Activated T-helper 1 cell treated with anti-CD3 and anti-CD28 coated beads, Interleukin-12 subunit alpha, Interleukin-12 subunit beta, Interleukin-2, Interleukin-4 antibody, amounts not matched to agents 30 ng/mL and 10 ng/mL and 1 ng/mL, durations not matched to agents 14 hours and 24 hours and 36 hours (primary cell): ENCODE results near the gene SP7. TPM values are rescaled to one million over a fixed set of nuclear protein-coding genes. Genes with fewer than 3 reads are reported as not detected.
"Not testable (repeated sequence)": the region's sequence is repeated elsewhere in the genome, so short reads cannot be mapped to it uniquely, and the experiment has no call there.

ENCODE experiments used
- DNase-seq: peaks from one replicate; pipeline ENCODE4 v3.0.0; 2021; ENCODE audit warnings: low spot score
- H3K27ac Mint-ChIP-seq: one replicate; pipeline ENCODE4 v1.8.0; 2021; ENCODE audit warnings: mild to moderate bottlenecking, mixed read lengths
- H3K27me3 Mint-ChIP-seq: one replicate; pipeline ENCODE4 v1.8.0; 2022; ENCODE audit warnings: mild to moderate bottlenecking, moderate library complexity, mixed read lengths; ENCODE audit not compliant: insufficient read depth
- H3K36me3 Mint-ChIP-seq: one replicate; pipeline ENCODE4 v1.8.0; 2021; ENCODE audit warnings: low read depth, mixed read lengths
- H3K4me1 Mint-ChIP-seq: one replicate; pipeline ENCODE4 v1.8.0; 2021; ENCODE audit warnings: low read depth, mixed read lengths
- H3K4me3 Mint-ChIP-seq: one replicate; pipeline ENCODE4 v1.8.0; 2021; ENCODE audit warnings: mild to moderate bottlenecking, moderate library complexity, mixed read lengths
- H3K9me3 Mint-ChIP-seq: one replicate; pipeline ENCODE4 v1.8.0; 2021; ENCODE audit warnings: mixed read lengths
- intact Hi-C: fragments of 100-400 bp; cut with micrococcal nuclease; formaldehyde crosslinking; loops from one replicate; pipeline ENCODE4 v1.15.1; 2024
- total RNA-seq: library from RNA; stranded (reverse); gene quantifications from 2 replicates; pipeline ENCODE4 v1.2.3, GENCODE V29; 2022

SP7 gene
- total RNA-seq: not detected in 2 replicates

GRCh38 chr12:53336181-53336681, at the start of gene SP7:
Gene SP7, minus strand, starts transcription at chr12:53336354. Its CDS starts 708 bp downstream, at chr12:53335646.
- peaks cover 51% of the 10 kb centered on the region for H3K27me3 Mint-ChIP-seq
- H3K4me3 Mint-ChIP-seq: no peak within 1 kb of the TSS
- no peaks in the 10 kb centered on the region for H3K9me3 Mint-ChIP-seq
- no peaks in the 10 kb centered on the region for H3K36me3 Mint-ChIP-seq
- DNase-seq: no peak
- H3K27ac Mint-ChIP-seq: no peak within 1 kb of the TSS
- peaks cover 12% of the 10 kb centered on the region for H3K4me1 Mint-ChIP-seq
- intact Hi-C loops: no loop called here

DNA sequence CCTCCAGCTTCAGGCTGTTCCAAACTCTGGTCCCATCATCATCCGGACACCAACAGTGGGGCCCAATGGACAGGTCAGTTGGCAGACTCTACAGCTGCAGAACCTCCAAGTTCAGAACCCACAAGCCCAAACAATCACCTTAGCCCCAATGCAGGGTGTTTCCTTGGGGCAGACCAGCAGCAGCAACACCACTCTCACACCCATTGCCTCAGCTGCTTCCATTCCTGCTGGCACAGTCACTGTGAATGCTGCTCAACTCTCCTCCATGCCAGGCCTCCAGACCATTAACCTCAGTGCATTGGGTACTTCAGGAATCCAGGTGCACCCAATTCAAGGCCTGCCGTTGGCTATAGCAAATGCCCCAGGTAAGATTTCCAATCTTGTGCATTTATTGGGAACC, 47.1 kb upstream of the SP7 start:
- H3K9me3 Mint-ChIP-seq: no peaks in the 10 kb centered on the region
- intact Hi-C loops: loop anchor here (5.0 kb wide), 1 partner anchor 244 kb away; the partner anchor contains the start of gene ATF7
- H3K27ac Mint-ChIP-seq: peak overlapping the region; percentile 31
- H3K4me3 Mint-ChIP-seq: peak overlapping the region; percentile 88
- no peaks in the 10 kb centered on the region for H3K27me3 Mint-ChIP-seq
- H3K36me3 Mint-ChIP-seq: peaks cover 31% of the 10 kb centered on the region
- no peak for DNase-seq
- H3K4me1 Mint-ChIP-seq: peaks cover 48% of the 10 kb centered on the region

- Mint-ChIP-seq H3K4me1 (peaks cover 41% of the 10 kb centered on the region), H3K27ac (peak overlapping the region; percentile 90), H3K4me3 (peak overlapping the region; percentile 88), H3K27me3 (no peaks in the 10 kb centered on the region), H3K9me3 (no peaks in the 10 kb centered on the region), H3K36me3 (peaks cover 31% of the 10 kb centered on the region)
- intact Hi-C loops: loop anchor here (1.0 to 5.0 kb wide), 4 partner anchors 30 to 345 kb away; partner anchors contain the start of genes ATF7 and CALCOCO1
- peak; percentile 49 for DNase-seq
These were observed 45.8 kb upstream of the SP7 start for GRCh38 chr12:53381731-53382630.

GRCh38 chr12:53380794-53381730, 44.9 kb upstream of the SP7 start:
- DNase-seq: no peak
- Mint-ChIP-seq H3K4me3 (peak overlapping the region; percentile 88), H3K4me1 (peaks cover 40% of the 10 kb centered on the region), H3K9me3 (no peaks in the 10 kb centered on the region), H3K27me3 (no peaks in the 10 kb centered on the region), H3K27ac (peak overlapping the region; percentile 90), H3K36me3 (peaks cover 30% of the 10 kb centered on the region)
- intact Hi-C loops: loop anchor here (1.0 to 5.0 kb wide), 8 partner anchors 40 to 375 kb away; partner anchors contain the start of genes ATF7, CALCOCO1, EIF4B and SPRYD3

GRCh38 chr12:53380104-53380793, 44.1 kb upstream of the SP7 start, which contains the start of gene SP1:
Gene SP1, plus strand, starts transcription at chr12:53380176. Its CDS starts 116 bp downstream, at chr12:53380292.
- Mint-ChIP-seq H3K4me1 (peaks cover 37% of the 10 kb centered on the region), H3K9me3 (no peaks in the 10 kb centered on the region), H3K27ac (peak within 1 kb of the TSS; percentile 90), H3K36me3 (peaks cover 27% of the 10 kb centered on the region), H3K27me3 (no peaks in the 10 kb centered on the region), H3K4me3 (peak within 1 kb of the TSS; percentile 88)
- intact Hi-C loops: loop anchor here (1.0 to 5.0 kb wide), 8 partner anchors 41 to 374 kb away; partner anchors contain the start of genes ATF7, CALCOCO1, EIF4B and SPRYD3
- peak; percentile 92 for DNase-seq

DNA sequence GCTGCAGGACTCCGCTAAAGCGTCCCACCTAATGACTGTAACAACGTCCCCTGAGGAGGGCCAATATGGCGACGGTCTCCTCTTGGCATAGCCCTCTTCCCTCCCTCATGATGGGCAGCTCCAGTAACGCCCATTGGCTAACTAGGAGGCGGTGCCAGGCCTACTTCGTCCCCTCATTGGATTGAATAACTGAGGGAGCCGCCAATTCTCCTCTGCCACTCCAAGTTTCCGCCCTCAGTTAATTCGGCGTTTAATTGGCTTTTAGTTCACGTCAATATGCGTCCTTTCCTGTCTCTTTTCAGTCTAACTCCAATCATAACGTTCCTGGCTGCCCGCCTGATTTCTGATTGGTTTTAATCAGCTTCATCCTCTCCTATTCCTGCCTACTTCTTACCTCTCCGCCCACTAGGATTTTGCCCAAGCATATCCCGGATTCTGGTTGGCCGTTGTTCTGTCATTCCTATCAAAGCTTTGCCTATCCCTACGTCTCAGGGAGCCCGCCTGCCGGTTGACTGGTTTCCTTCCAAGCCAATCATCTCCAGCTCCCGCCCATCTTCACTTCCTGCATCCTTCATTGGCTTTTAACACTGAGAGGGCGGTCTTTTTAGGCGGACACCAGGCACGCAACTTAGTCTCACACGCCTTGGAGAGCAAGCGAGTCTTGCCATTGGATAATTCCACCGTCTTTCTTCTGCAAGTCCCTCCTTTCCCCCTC, 43.4 kb upstream of the SP7 start:
- peaks cover 37% of the 10 kb centered on the region for H3K4me1 Mint-ChIP-seq
- no peaks in the 10 kb centered on the region for H3K9me3 Mint-ChIP-seq
- no peak overlapping the region for H3K27ac Mint-ChIP-seq
- H3K36me3 Mint-ChIP-seq: peaks cover 26% of the 10 kb centered on the region
- H3K4me3 Mint-ChIP-seq: no peak overlapping the region
- intact Hi-C loops: loop anchor here (1.0 to 5.0 kb wide), 14 partner anchors 42 to 373 kb away; partner anchors contain the start of genes ATF7, CALCOCO1, EIF4B and MYG1
- peak; percentile 99 for DNase-seq
- H3K27me3 Mint-ChIP-seq: no peaks in the 10 kb centered on the region

- Mint-ChIP-seq H3K4me3 (no peak overlapping the region), H3K9me3 (no peaks in the 10 kb centered on the region), H3K4me1 (peaks cover 39% of the 10 kb centered on the region), H3K36me3 (peaks cover 24% of the 10 kb centered on the region), H3K27ac (no peak overlapping the region), H3K27me3 (no peaks in the 10 kb centered on the region)
- DNase-seq: no peak
- intact Hi-C loops: loop anchor here (1.0 to 2.0 kb wide), 6 partner anchors 55 to 296 kb away; partner anchors contain the start of genes MYG1, PFDN5 and PRR13
These were observed 42.7 kb upstream of the SP7 start for GRCh38 chr12:53378724-53379388.

- Mint-ChIP-seq H3K4me1 (peaks cover 36% of the 10 kb centered on the region), H3K4me3 (peak overlapping the region; percentile 36), H3K9me3 (no peaks in the 10 kb centered on the region), H3K27me3 (no peaks in the 10 kb centered on the region), H3K36me3 (peaks cover 18% of the 10 kb centered on the region), H3K27ac (no peak overlapping the region)
- DNase-seq: no peak
- intact Hi-C loops: loop anchor here (2.0 kb wide), 1 partner anchor 297 kb away; no protein-coding TSS in a partner anchor
These were observed 42.1 kb upstream of the SP7 start for GRCh38 chr12:53378222-53378621.

DNA sequence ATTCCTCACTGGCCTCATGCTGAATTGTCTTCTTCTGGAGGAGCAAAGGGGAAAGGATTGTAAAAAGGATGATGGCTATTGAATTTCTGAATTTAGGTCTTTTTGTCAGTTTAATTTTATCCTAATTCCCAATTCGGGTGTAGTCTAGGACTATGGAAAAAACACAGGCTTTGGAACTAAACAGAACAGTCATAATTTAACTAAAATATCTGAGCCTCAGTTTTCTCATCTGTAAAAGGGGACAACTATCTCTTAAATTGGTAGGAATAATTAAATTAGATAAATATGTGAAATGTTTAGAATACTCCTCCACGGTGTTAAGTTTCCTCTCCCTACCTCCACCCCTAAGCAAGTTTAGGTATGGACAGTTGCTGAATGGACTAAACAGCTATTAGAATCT, 40.6 kb upstream of the SP7 start:
- Mint-ChIP-seq H3K9me3 (no peaks in the 10 kb centered on the region), H3K36me3 (peaks cover 5% of the 10 kb centered on the region), H3K4me3 (no peak overlapping the region), H3K27me3 (no peaks in the 10 kb centered on the region), H3K27ac (no peak overlapping the region), H3K4me1 (peaks cover 31% of the 10 kb centered on the region)
- DNase-seq: no peak
- intact Hi-C loops: no loop called here

GRCh38 chr12:53374277-53374676, 38.1 kb upstream of the SP7 start:
- intact Hi-C loops, H3K36me3 Mint-ChIP-seq, H3K9me3 Mint-ChIP-seq, DNase-seq, H3K4me3 Mint-ChIP-seq, H3K27me3 Mint-ChIP-seq: not testable (repeated sequence)
- peak overlapping the region; percentile 82 for H3K27ac Mint-ChIP-seq
- H3K4me1 Mint-ChIP-seq: peaks cover 36% of the 10 kb centered on the region
